DOHH2 (cell line): Measurements from ENCODE around the gene TRIM63.

Experiments
- CTCF ChIP-seq: fragments of 200-600 bp; sonication (generic); IDR thresholded peaks from one replicate; pipeline ENCODE4 v1.5.1; 2014; ENCODE audit warnings: antibody characterized with exemption, mild to moderate bottlenecking, low read depth, low read length; ENCODE audit not compliant: poor library complexity, severe bottlenecking
- EZH2phosphoT487 ChIP-seq: fragments of 200-600 bp; sonication (generic); IDR thresholded peaks from 2 replicates; pipeline ENCODE4 v1.6.1; 2017; ENCODE audit warnings: borderline replicate concordance, mild to moderate bottlenecking, antibody characterized with exemption, low read length, moderate library complexity, mixed read lengths

- TF ChIP-seq CTCF (no peak), EZH2phosphoT487 (no peak)
These were observed 26.7 kb upstream of the TRIM63 start for GRCh38 chr1:26094076-26094669.
